Glomerular visceral epithelial cell (primary cell): ENCODE measurements around the gene EPHA6.
A peak's percentile ranks its signal among the peaks of the same experiment; 100 is the strongest.
"Not testable (repeated sequence)": the region's sequence is repeated elsewhere in the genome, so short reads cannot be mapped to it uniquely, and the experiment has no call there.

Source experiments
- DNase-seq: peaks from one replicate; pipeline ENCODE4 v3.0.0-alpha.2; 2016; ENCODE audit errors: extremely low spot score

The EPHA6 gene

GRCh38 chr3:96900566-96900965, 86.2 kb downstream of the EPHA6 start:
- DNase-seq, result no peak

- no peak for DNase-seq
These were observed 101.1 kb downstream of the EPHA6 start for GRCh38 chr3:96915445-96915844.

GRCh38 chr3:96931119-96931862, 116.9 kb downstream of the EPHA6 start:
- no peak for DNase-seq

GRCh38 chr3:96942131-96942530, 127.7 kb downstream of the EPHA6 start:
- DNase-seq, result not testable (repeated sequence)

GRCh38 chr3:96958856-96959255, 144.5 kb downstream of the EPHA6 start:
- no peak for DNase-seq

- no peak for DNase-seq
These were observed 145.1 kb downstream of the EPHA6 start for GRCh38 chr3:96959474-96959873.

GRCh38 chr3:96959901-96960641, 145.7 kb downstream of the EPHA6 start:
- no peak for DNase-seq

- no peak for DNase-seq
These were observed 146.4 kb downstream of the EPHA6 start for GRCh38 chr3:96960661-96961330.

GRCh38 chr3:96961576-96961975, 147.2 kb downstream of the EPHA6 start:
- DNase-seq, result no peak

GRCh38 chr3:96966181-96966929, 152.0 kb downstream of the EPHA6 start:
- no peak for DNase-seq

- peak; percentile 3 for DNase-seq
These were observed 155.8 kb downstream of the EPHA6 start for GRCh38 chr3:96970211-96970610.

- no peak for DNase-seq
These were observed 163.3 kb downstream of the EPHA6 start for GRCh38 chr3:96977671-96978070.

GRCh38 chr3:96983716-96984115, 169.3 kb downstream of the EPHA6 start:
- DNase-seq, result peak; percentile 19

GRCh38 chr3:96986241-96986640, 171.8 kb downstream of the EPHA6 start:
- no peak for DNase-seq

- DNase-seq, result no peak
These were observed 176.8 kb downstream of the EPHA6 start for GRCh38 chr3:96991231-96991630.

- no peak for DNase-seq
These were observed 177.5 kb downstream of the EPHA6 start for GRCh38 chr3:96991800-96992365.

- DNase-seq, result no peak
These were observed 180.6 kb downstream of the EPHA6 start for GRCh38 chr3:96994988-96995387.

GRCh38 chr3:96996009-96996408, 181.6 kb downstream of the EPHA6 start:
- no peak for DNase-seq

GRCh38 chr3:97001611-97002010, 187.2 kb downstream of the EPHA6 start:
- DNase-seq, result no peak

- DNase-seq, result no peak
These were observed 195.1 kb downstream of the EPHA6 start for GRCh38 chr3:97009427-97010019.
